Esophagus squamous epithelium (tissue), 4 donors: ENCODE data around the gene PERM1.

Experiments used
- CTCF ChIP-seq, 6 experiments: fragments of 450-650 bp in 4 of 6; fragments of 200-600 bp in 2 of 6; sonication (generic) in 2 of 6; IDR thresholded peaks; one replicate each; pipeline ENCODE4 v1.5.1; 2016 to 2019; ENCODE audit warnings: antibody characterized with exemption in 6 of 6, mild to moderate bottlenecking in 4 of 6, moderate library complexity in 4 of 6
- POLR2A ChIP-seq, 4 donors: fragments of 450-650 bp; IDR thresholded peaks; one replicate each; pipeline ENCODE4 v1.6.1; 2017; ENCODE audit warnings: antibody characterized with exemption in 4 of 4, mild to moderate bottlenecking in 4 of 4, moderate library complexity in 3 of 4

- no peak for TF ChIP-seq CTCF (IDR thresholded peaks at IDR 0.05)
- no peak for TF ChIP-seq POLR2A (IDR thresholded peaks at IDR 0.05)
Observed at GRCh38 chr1:1006305-1007159, 24.6 kb upstream of the PERM1 start.
